NCI-H128 (cell line): ENCODE results near the gene ODAM.
"Not testable (repeated sequence)": the region's sequence is repeated elsewhere in the genome, so short reads cannot be mapped to it uniquely, and the experiment has no call there.

Experiments used
- DNase-seq: peaks from one replicate; lab custom pipeline; 2025; ENCODE audit not compliant: unreplicated experiment; lab: John Stamatoyannopoulos, UW

ODAM gene, protein sequence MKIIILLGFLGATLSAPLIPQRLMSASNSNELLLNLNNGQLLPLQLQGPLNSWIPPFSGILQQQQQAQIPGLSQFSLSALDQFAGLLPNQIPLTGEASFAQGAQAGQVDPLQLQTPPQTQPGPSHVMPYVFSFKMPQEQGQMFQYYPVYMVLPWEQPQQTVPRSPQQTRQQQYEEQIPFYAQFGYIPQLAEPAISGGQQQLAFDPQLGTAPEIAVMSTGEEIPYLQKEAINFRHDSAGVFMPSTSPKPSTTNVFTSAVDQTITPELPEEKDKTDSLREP

DNA sequence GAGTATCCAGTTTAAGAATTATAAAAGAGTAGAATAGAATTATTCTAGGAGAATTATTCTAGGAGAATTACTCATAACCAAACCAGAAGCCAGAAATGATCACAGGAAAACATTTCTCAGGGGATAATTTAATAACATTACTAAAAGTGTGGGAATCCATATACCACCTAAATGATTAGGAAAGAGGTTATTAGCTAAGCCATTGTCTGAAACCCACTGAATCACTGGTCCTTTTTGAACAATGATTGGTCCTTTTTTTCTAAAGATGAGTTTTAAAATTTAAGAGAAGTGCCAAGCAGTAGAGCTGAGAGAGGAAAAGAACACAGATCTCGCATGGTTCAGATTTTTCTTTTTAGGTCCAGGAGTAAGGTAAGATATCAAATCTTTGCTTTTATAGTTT lies at the start of gene ODAM:
TSS of gene ODAM (plus strand) at position 301 of the 400 bp plus-strand sequence. CDS start 819 bp downstream, outside the sequence.
- no peak for DNase-seq

- no peak for DNase-seq
Observed at GRCh38 chr4:70151271-70151670, 44.3 kb upstream of the ODAM start.

GRCh38 chr4:70152088-70152487 lies 43.4 kb upstream of the ODAM start:
- DNase-seq = no peak

DNA sequence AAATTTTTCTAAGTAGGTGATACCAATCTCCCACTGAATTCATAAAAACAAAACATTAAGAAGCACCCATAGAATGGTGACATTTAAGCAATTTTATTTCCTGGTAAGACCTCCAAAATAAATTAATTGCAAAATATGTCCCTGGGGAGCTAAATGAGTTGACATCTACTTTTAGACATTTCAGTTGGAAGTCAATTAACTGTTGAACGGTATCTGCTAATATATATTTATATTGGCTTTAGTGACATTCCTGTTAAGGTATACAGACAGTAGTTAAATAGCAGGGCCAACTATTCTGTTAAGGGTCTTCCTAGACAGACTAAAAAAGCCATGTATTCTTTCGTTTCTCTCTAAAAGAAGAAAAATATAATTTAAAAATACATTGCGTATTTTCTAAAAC lies 41.6 kb upstream of the ODAM start, which contains the start of gene PRR27:
TSS of gene PRR27 (plus strand) at position 301 of the 400 bp plus-strand sequence. CDS start 139 bp downstream, outside the sequence.
- no peak for DNase-seq

DNA sequence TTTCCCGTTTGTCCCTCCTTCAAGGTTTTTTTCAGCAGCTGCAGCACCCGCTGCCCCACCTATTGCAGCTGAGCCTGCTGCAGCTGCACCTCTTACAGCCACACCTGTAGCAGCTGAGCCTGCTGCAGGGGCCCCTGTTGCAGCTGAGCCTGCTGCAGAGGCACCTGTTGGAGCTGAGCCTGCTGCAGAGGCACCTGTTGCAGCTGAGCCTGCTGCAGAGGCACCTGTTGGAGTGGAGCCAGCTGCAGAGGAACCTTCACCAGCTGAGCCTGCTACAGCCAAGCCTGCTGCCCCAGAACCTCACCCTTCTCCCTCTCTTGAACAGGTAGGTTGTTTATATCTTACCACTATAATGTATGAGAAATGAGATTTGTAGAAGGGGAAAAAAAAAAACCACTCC lies 36.9 kb upstream of the ODAM start:
- DNase-seq = no peak

DNA sequence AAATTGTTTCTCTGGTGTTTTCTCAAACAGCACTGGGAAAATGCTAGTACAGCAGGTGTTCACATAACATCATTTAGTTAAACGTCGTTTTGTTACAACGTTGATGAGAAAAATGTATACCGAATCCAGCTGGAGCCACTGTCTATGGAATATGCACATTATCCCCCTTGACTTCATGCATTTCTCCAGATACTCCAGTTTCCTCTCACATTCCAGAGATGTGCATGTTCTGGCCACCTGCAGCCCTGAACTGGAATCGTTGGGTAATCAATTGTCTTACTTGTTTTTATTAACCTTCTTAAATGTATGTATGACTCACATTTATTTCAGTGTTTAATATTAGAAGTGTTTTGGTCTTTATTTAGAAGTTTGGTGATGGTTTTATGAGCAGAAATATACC lies 18.4 kb upstream of the ODAM start:
- no peak for DNase-seq

DNA sequence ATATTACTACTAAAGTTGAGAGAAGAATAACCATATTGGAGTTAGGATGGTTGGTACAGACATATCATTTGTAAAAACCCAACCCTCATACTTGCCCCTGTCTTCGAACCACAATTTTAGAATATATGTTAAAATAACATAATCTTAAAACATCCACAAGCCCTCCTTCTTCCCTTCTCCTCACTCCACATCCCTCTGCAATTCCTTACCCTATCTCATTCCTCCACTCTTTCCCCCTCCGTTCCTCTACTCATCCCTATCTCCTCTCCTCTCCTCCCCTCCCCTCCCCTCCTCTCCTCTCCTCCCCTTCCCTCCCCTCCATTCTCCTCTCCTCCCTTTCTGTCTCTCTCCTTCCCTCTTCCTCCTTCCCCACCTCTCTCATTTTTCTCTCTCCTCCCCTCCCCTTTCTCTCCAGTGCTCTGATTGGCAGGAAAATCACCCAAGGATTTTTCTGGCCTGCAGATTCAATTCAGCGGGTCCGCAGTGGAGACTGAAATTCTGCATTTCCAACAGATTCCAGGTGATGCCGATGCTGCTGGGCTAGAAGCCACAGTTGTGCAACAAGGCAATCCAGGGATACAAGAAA lies 17.4 kb upstream of the ODAM start:
- DNase-seq = no peak

DNA sequence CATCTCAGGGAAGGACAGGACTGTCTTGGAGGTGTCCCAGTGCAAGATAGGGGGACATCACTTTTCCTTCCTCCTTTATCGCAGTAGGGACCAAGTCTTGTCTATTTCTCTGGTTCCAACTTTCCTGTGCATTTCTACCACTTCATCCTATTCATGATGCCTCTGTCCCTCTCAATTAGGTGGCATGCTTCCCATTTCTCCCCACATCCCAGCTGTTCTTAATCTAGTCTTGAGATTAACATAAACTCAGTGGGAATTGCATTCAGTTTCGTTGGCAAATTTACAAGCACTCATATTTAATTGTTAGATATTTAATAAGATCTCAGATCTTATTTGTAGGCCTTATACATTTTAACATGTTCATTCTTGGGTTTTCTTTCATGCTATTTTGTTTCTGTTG lies 15.7 kb upstream of the ODAM start:
- DNase-seq = no peak

DNA sequence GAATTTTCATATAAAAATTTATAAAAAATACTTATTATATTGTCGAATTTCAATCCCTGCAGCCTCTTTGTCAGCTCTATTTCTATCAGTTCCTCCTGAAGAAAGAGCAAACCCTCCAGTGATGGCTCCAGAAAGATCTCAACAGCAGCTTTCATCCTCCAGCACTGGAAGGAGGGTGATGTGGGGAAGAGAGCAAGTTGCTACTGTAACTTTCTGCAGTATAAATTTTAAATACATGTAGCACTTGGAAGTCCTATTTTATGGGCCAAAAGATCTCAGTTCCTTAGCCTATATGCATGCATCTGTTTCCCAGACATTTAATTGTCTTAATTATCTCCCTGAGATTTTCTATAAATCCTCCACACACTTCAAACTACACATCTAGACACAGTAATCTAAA lies 13.7 kb upstream of the ODAM start:
- no peak for DNase-seq

DNA sequence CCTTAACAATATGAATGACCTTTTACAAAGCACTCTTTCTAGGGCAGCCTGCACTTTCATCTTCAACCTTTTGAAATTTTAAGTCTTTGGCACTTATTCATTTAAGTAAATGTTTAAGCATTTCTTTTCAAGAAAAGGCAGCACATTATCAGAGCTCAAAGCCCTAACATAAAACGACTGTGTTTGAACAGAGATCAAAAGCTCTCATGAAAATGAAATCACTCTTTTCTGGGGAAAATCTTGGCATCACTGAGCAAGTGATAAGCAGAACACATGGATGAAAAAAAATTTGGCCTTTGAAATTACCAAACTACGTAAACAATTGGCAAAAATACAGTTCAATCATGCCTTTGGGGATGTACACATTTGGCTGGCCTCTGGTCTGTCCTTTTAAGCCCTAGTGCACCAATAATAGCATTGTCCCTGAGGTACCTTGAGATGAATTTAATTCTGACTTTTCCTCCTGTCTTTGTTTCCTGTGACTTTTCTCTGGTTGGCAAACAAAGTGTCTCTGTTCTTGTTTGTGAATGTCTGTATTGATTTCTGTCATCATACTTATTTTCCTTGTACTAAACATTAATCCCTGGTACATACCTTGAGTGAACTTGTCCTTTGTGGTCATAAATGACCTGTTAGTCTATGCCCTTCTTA lies 12.9 kb upstream of the ODAM start:
- no peak for DNase-seq

GRCh38 chr4:70183168-70183939 lies 12.2 kb upstream of the ODAM start:
- DNase-seq = no peak

GRCh38 chr4:70183940-70184246 lies 11.6 kb upstream of the ODAM start:
- DNase-seq = no peak

DNA sequence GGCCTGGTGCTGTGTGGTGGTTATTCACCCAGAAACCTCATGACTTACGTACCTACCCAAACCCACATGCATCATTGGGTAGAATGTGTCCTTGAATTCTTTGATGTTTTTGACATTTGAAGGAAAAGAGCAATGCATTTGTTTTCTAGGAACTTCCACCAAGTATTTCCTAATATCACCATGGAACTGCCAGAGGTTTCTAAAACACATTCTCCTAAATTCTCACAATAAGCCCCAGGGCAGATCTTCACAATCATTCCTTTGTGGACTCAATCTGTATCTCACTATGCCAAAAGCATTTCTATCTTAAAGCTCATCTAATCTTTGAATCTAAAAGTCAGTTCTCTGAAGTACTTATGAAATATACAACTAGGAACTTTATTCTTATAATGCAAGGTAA lies 8.3 kb upstream of the ODAM start:
- no peak for DNase-seq

GRCh38 chr4:70190579-70190978 lies 4.9 kb upstream of the ODAM start:
- DNase-seq = no peak

DNA sequence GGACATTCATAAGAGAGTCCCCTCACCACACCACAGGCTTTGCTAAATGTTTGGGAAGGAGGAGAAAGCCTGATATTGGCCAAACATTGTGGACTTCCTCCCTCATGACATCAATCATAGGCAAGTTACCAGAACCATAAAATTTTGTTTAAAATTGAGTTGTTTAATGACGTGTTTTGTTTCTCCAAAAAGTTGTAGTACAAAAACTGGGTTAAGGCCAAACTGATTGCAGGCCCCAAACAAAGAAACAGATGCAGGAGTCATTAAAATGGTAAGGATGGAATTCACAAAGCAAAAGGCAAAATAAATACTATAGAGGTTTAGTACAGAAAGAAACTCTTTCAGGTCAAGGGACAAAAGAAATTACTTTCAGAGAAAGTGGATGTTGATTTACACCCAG lies 3.9 kb upstream of the ODAM start:
- no peak for DNase-seq

DNA sequence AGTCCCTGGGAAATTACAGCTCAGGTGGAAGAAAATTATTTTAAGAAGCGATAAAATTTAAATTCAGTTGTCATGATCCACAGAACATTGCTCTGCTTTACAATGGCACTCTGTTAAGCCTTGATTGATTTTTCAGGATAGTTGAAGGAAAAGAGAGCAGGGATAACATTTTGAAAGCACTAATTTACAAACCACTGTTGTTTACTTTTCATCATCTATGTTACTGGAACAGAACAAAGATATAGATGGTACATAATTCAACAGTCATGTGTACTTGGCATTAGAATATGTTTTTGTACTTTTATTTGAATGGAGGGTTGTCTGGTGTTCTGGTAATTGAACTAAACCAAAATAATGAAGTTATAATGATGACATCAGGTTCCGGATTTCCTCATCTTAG lies 2.6 kb upstream of the ODAM start:
- no peak for DNase-seq

- DNase-seq = no peak
Observed at GRCh38 chr4:70196857-70197256, 1.3 kb downstream of the ODAM start.

DNA sequence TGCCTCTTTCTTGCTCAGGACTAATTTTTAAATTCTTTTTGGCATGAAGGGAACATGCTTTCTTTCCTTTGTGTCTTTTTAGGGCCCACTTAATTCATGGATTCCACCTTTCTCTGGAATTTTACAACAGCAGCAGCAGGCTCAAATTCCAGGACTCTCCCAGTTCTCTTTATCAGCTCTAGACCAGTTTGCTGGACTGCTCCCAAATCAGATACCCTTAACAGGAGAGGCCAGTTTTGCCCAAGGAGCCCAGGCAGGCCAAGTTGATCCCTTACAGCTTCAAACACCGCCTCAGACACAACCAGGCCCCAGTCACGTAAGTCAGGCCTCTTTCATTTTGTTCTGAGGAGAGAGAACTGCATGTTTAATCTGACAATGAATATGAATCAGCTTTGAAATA lies 2.3 kb downstream of the ODAM start:
- no peak for DNase-seq

DNA sequence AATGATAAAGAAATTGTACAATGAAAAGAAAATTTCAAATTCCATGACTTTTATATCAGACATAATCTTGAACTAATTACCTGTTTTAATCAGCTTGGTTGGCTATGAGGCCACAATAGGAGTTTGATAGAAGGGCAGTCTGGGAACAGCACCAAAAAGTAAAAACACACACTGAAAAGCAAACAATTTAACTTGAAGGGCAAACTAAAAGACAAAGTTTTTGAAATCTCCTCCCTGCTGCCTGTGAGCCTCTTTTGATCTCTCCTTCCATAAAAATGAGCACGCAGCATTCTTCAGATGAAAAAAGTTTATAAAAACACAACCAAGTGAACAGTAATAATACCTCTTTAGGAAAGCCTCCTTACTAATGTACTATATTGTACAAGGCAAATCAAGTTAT lies 8.1 kb downstream of the ODAM start:
- DNase-seq = no peak

DNA sequence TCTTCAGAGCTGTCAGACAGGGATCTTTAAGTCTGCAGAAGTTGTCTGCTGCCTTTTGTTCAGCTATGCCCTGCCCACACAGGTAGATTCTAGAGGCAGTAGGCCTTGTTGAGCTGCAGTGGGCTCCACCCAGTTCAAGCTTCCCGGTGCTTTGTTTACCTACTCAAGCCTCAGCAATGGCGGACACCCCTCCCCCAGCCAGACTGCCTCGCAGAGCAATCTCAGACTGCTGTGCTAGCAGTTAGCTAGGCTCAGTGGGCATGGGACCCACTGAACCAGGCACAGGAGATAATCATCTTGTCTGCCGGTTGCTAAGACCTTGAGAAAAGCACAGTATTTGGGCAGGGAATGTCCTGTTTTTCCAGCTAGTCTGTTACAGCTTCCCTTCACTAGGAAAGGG lies 17.2 kb downstream of the ODAM start:
- not testable (repeated sequence) for DNase-seq

DNA sequence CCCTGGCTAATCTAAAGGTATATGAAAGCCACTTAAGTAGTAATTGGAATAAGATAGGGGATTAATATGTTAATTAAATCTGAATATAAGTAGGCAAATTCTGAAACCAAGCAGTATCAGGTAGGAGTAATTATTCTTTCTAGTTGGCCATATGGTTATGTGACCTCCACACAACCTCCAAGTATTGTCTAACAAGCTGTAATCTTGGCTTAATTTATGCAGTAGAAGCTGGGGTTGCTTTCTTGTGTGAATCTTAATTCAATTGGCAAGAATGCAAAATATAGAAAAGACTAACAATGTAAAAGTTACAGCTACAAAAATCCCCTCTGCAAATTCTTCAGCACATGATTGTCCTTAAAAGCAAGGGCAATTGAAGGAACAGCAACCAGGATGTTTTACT lies 20.6 kb downstream of the ODAM start:
- not testable (repeated sequence) for DNase-seq

GRCh38 chr4:70216550-70216949 lies 21.0 kb downstream of the ODAM start:
- DNase-seq = not testable (repeated sequence)
